OCI-LY3 (cell line): ENCODE measurements around the gene CCSER1.

ENCODE experiments used
- EZH2phosphoT487 ChIP-seq: fragments of 200-600 bp; shearing (Covaris generic); IDR thresholded peaks from 2 replicates; pipeline ENCODE4 v1.6.1; 2018; ENCODE audit warnings: antibody characterized with exemption, mixed run types, low read depth
- TF ChIP-seq, protein P1 (sequence below): fragments of 200-600, 300-600 bp; sonication (generic); IDR thresholded peaks from 2 replicates; pipeline ENCODE4 v1.5.1; 2014; ENCODE audit warnings: antibody characterized with exemption, low read length, low read depth

DNA sequence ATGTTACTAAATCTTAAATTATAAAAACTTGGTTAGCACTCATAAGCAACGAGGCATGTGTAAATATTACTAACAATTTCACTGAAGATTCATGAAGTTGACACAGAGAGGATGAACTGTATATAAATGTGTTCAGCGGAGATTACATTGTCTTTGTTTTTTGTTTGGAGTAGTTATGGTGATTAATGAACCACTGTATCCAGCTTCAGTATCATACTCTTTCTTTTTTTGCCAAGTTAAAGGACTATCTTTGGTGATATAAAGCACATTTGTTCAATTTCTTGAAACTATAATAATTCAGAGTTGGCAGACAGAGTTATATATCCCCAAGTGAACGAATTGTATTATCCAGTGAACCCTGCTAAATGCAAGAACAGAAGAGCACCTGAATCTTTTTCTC, 497.6 kb downstream of the CCSER1 start:
- TF ChIP-seq, protein P1, sequence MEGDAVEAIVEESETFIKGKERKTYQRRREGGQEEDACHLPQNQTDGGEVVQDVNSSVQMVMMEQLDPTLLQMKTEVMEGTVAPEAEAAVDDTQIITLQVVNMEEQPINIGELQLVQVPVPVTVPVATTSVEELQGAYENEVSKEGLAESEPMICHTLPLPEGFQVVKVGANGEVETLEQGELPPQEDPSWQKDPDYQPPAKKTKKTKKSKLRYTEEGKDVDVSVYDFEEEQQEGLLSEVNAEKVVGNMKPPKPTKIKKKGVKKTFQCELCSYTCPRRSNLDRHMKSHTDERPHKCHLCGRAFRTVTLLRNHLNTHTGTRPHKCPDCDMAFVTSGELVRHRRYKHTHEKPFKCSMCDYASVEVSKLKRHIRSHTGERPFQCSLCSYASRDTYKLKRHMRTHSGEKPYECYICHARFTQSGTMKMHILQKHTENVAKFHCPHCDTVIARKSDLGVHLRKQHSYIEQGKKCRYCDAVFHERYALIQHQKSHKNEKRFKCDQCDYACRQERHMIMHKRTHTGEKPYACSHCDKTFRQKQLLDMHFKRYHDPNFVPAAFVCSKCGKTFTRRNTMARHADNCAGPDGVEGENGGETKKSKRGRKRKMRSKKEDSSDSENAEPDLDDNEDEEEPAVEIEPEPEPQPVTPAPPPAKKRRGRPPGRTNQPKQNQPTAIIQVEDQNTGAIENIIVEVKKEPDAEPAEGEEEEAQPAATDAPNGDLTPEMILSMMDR, result no peak
- no peak for TF ChIP-seq EZH2phosphoT487
